SK-N-SH (cell line): ENCODE results near the gene TACC2.
A peak's percentile ranks its signal among the peaks of the same experiment; 100 is the strongest.

Experiments
- CHD2 ChIP-seq: fragments of 150-350 bp; IDR thresholded peaks from 2 replicates; pipeline ENCODE4 v1.6.1; 2018; ENCODE audit warnings: low read length; ENCODE audit not compliant: partially characterized antibody
- CTCF ChIP-seq: fragments of 200-600 bp; sonication (generic); IDR thresholded peaks from 2 replicates; pipeline ENCODE4 v1.6.1; 2017; ENCODE audit warnings: antibody characterized with exemption, mild to moderate bottlenecking, moderate library complexity
- EP300 ChIP-seq, 2 experiments: IDR thresholded peaks; 2 replicates each; pipeline versions ENCODE4 v1.4.0 to v1.6.1; 2012; ENCODE audit warnings: borderline replicate concordance in 1 of 2, low read depth in 1 of 2, low read length in 1 of 2
- IRF3 ChIP-seq: fragments of 150-350 bp; IDR thresholded peaks from 2 replicates; pipeline ENCODE4 v1.6.1; 2016; ENCODE audit warnings: mild to moderate bottlenecking, low read depth, low read length
- MAX ChIP-seq: IDR thresholded peaks from 2 replicates; pipeline ENCODE4 v1.4.0; 2012; ENCODE audit warnings: low read depth
- NFIC ChIP-seq: IDR thresholded peaks from 2 replicates; pipeline ENCODE4 v1.4.0; 2012; ENCODE audit warnings: borderline replicate concordance
- PBX3 ChIP-seq: IDR thresholded peaks from 2 replicates; pipeline ENCODE4; 2012
- POLR2AphosphoS5 ChIP-seq: IDR thresholded peaks from 2 replicates; pipeline ENCODE4 v1.6.1; 2012; ENCODE audit warnings: low read depth, low read length
- RCOR1 ChIP-seq: fragments of 150-350 bp; IDR thresholded peaks from 2 replicates; pipeline ENCODE4 v1.6.1; 2017; ENCODE audit warnings: antibody characterized with exemption, low read length
- REST ChIP-seq: IDR thresholded peaks from 2 replicates; pipeline ENCODE4 v1.6.1; 2012; ENCODE audit warnings: mild to moderate bottlenecking, low read depth, low read length, moderate library complexity
- RFX5 ChIP-seq: IDR thresholded peaks from 2 replicates; pipeline ENCODE4 v1.6.1; 2012; ENCODE audit warnings: mild to moderate bottlenecking, improper control_type of control experiment, low read length
- TAF1 ChIP-seq: IDR thresholded peaks from 2 replicates; pipeline ENCODE4 v1.6.1; 2012; ENCODE audit warnings: low read depth, mild to moderate bottlenecking, low read length, moderate library complexity, borderline replicate concordance
- ZBTB33 ChIP-seq: IDR thresholded peaks from 2 replicates; pipeline ENCODE4 v1.4.0; 2012; ENCODE audit warnings: low read depth, borderline replicate concordance

- TF ChIP-seq CTCF = no peak
- TF ChIP-seq POLR2AphosphoS5 = no peak
- no peak for TF ChIP-seq CHD2
- no peak for TF ChIP-seq NFIC
- no peak for TF ChIP-seq TAF1
- no peak for TF ChIP-seq ZBTB33
- no peak for TF ChIP-seq EP300 (IDR thresholded peaks at IDR 0.05; ENCODE audit: borderline replicate concordance in 1 of 2, low read depth in 1 of 2, low read length in 1 of 2)
- TF ChIP-seq MAX = no peak
- no peak for TF ChIP-seq IRF3
- TF ChIP-seq RCOR1 = no peak
- 0 out of 2 replicates have a peak, but pooled peaks have one; percentile 16 for TF ChIP-seq RFX5
- no peak for TF ChIP-seq PBX3
- no peak for TF ChIP-seq REST
These were observed 174.4 kb downstream of the TACC2 start for GRCh38 chr10:122163174-122164022.
